GM18873 (cell line): ENCODE data around the gene OAS3.
A peak's percentile ranks its signal among the peaks of the same experiment; 100 is the strongest.
"Not testable (repeated sequence)": the region's sequence is repeated elsewhere in the genome, so short reads cannot be mapped to it uniquely, and the experiment has no call there.

Experiments
- ATAC-seq: cut with Tn5 transposase; IDR thresholded peaks from one replicate; pipeline ENCODE4 v1.9.1; 2021; ENCODE audit warnings: mild to moderate bottlenecking, moderate library complexity, moderate number of reproducible peaks; ENCODE audit not compliant: unreplicated experiment, low FRiP score

Gene OAS3, protein sequence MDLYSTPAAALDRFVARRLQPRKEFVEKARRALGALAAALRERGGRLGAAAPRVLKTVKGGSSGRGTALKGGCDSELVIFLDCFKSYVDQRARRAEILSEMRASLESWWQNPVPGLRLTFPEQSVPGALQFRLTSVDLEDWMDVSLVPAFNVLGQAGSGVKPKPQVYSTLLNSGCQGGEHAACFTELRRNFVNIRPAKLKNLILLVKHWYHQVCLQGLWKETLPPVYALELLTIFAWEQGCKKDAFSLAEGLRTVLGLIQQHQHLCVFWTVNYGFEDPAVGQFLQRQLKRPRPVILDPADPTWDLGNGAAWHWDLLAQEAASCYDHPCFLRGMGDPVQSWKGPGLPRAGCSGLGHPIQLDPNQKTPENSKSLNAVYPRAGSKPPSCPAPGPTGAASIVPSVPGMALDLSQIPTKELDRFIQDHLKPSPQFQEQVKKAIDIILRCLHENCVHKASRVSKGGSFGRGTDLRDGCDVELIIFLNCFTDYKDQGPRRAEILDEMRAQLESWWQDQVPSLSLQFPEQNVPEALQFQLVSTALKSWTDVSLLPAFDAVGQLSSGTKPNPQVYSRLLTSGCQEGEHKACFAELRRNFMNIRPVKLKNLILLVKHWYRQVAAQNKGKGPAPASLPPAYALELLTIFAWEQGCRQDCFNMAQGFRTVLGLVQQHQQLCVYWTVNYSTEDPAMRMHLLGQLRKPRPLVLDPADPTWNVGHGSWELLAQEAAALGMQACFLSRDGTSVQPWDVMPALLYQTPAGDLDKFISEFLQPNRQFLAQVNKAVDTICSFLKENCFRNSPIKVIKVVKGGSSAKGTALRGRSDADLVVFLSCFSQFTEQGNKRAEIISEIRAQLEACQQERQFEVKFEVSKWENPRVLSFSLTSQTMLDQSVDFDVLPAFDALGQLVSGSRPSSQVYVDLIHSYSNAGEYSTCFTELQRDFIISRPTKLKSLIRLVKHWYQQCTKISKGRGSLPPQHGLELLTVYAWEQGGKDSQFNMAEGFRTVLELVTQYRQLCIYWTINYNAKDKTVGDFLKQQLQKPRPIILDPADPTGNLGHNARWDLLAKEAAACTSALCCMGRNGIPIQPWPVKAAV

DNA sequence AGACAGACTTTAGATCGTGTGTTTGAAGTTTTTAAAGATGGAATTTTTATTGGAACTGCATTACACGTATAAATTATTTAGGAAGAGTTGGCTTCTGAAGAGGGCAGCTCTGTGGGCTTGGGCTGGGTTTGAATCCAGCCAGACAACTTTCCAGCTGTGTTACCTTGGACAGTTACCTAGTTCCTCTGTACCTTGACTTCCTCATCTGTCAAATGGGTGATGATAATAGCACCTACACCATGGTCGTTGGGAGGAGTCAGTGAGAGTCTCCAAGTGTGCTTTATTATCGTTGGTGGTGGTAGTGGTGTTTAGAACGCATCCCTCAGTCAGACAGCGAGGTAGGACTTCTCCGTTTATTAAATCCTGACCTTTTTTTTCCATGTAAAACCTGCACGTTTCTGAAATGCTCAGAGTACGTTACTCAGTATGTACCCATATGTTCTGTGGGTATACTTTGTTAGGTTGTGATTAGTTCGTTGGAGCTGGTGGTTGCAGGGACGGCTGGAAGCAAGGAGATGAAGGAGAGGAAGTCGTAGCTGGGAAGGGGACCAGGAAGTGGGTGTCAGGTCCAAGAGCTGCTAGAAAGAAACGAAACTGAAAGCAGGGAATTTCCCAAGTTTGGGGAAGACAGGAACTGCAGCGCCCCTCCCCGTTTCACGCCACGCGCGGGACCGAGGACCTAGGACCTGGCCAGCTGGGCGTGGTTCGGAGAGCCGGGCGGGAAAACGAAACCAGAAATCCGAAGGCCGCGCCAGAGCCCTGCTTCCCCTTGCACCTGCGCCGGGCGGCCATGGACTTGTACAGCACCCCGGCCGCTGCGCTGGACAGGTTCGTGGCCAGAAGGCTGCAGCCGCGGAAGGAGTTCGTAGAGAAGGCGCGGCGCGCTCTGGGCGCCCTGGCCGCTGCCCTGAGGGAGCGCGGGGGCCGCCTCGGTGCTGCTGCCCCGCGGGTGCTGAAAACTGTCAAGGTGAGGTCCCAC, at the start of gene OAS3:
Gene OAS3 (plus strand): TSS at position 734 of the 979 bp plus-strand sequence. CDS start 57 bp downstream, at position 791.
- ATAC-seq: no peak

DNA sequence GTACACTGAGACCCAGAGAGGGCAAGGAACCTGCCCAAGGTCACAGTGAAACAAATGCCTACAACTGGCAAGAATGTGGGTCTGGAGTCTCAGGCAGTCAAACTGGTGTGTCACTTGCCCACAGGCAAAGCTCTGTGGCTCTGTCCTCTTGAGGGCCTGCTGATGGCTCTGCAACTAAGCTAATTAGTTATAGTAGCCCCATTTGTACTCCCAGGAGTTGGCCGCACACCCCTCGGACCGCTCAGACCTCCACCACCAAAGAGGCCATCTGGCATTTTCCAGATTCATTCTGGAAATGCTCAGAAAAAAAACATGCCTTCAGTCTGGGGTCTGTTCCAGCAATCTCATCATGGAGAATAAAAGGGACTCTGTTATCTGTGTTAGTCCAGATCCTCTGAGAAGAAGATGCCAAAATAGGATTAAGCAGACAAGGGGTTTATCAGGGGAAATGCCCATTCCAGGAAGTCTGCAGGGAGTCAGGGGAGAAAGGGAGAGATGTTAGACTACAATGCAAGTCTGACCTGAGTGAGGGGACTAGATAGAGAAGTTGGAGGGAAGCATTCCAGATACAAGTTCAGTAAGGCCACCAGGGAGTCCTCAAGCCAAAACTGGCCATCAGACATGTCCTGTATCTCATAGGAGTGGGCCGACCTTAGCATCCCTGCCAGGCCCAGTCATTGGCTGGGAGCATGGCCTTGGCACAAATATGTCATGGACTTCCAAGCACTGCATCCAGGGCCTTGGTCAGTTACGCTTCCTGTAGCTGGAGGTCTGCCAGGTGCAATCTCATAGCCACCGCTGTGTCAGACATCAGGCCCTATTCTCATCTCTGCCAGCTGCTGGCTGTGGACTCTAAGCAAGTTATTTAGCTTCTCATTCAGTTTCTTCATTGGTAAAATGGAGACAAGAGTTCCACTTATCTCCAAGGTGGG, 46.9 kb upstream of the OAS3 start:
- ATAC-seq: no peak

DNA sequence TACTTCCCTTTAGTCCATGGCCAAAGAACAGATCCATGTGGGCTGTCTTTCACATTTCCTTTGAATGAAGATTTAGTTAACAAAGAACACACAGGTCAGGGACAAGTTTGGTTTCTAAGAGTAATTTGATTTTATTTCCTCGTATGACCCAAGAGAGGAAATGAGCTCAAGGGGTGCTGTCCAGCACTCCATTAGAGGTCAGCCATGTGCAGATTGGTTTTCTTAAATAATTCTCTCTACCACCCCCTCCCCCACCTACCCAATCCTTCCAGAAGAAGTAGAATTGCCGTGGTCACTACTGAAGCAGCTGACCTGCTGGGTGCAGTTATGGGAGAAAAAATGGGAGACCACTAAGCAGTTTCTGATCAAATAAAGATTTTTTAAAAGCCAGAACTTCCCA, 45.4 kb upstream of the OAS3 start:
- ATAC-seq: no peak

DNA sequence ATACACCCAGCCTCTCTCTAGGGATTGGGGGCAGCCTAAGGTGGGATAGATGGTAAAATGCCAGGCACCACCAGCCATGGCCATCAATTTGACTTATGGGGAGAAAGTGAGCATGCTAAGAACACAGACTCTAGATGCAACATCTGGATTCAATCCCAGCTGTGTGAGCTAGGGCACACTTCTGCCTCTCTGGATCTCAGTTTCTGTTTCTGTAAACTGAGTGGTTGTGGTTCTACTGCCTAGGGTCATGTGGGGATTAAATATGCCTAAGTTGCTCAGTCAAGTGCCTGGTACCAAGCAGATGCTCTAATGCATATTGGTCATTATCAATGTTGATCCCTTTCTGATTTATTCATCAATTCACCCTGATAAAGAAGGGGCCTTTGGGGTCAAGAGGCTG, 44.1 kb upstream of the OAS3 start:
- ATAC-seq: no peak

DNA sequence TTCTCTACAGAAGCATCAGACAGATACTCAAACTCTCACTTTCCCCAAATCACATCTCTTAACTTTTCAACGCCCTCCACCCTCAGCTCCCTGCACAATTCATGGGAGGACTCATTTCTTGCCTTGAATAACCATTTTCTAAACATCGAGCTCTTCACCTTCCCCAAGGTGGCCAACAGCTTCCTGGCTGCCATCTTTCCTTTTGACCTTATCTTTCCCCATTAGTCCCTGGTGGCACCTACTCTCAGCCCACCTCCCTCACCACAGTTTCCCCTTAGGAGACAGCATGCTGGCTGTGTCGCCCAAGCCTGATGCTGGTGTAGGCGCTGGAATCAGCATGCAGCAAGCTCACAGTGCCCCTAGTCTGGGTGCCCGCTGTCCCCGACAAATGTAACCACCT, 39.9 kb upstream of the OAS3 start:
- no peak for ATAC-seq

DNA sequence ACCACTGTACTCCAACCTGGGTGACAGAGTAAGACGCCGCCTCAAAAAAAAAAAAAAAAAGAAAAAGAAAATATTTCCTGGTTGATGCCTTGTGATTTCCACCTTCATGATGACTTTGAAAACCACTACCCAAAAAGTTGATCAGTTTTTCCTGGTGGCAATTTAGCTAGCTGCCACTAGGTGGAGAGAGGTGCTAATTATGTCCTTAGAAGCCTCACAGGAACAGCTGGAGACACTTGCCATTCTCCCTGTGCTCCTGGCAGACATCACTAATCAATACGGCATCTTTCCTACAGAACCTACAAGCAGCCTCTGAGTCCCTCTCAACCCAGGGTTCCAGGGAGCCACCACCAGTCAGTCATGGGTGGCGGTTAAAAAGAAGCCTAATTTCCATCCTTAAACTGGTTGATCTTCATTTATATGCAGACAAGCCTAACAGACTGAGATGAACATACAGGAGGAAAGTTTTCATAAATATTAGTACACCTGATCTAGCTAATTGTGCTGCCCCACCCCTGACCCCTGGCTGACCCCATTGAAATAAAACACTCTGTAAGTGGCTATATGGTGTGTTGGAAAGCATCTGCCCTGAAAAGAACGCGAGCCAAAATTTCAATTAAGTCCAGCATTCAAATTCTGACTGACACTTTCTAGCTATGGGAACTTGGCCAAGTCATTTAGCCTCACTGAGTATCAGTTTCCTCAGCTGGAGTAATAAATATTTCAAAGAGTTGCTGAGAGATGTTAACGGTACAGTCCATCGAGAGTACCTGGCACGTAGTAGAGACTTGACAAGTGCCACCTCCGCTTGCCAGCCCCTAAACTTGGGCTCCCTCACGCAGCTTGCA, 37.8 kb upstream of the OAS3 start:
- no peak for ATAC-seq

DNA sequence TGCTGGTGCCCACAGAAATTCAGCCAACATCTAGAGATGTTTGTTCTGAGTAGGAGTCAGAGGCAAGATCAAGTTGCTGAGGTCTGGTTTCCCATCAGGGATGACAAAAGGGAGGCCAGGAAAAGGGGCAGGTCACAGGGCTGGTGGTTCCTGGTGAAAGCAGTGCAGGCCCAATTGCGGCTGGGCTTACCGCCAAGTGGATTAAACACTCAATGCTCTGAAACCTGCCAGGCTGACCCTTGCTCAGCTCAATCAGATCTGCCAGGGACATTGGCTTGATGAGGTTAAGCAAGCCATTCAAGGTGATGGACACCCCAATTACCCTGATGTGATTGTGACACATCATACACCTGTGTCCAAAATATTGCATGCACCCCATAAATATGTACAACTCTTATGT, 37.0 kb upstream of the OAS3 start:
- no peak for ATAC-seq

DNA sequence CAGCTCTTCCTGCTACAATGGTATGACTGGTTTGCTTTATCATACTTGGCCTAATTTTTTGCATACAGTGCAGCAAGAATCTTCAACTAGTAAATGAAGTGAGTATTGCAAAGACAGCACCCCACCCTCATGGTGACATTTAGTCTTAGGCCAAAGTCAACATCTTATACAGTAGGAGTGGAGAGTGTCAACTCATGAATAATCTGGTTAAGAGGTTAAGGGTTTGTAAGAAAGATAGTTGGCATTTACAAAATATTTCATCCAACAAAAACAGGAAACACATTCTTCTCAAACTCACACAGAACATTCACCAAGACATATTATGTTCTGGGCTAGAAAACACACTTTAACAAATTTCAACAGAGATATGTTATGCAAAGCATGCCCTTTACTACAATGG, 33.7 kb upstream of the OAS3 start:
- no peak for ATAC-seq

DNA sequence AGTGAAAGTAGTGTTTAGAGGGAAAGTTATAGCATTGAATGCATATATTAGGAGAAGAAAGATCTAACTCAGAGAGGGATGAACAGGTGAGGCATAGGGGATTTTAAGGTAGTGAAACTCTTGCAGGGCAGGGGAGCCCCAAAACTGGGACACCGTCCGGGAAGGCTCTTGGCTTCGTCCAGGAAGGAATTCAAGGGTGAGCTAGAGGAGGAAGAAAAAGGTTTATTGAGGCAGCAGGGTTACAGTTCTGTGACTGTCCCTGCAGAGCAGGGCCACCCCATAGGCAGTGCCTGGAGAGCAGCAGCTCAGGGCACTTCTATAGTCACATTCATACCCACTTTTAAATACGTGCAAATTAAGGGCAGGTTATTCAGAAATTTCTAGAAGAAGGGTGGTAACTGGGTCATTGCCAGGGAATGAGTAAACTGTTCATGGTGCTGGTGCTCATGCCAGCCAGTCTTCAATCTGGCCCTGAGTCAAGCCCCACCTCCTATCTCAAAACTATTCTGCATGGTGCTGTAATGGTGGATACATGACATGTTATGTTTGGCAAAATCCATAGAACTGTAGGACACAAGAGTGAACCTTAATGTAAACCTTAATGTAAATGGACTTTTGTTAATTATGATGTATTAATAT, 32.7 kb upstream of the OAS3 start:
- no peak for ATAC-seq

DNA sequence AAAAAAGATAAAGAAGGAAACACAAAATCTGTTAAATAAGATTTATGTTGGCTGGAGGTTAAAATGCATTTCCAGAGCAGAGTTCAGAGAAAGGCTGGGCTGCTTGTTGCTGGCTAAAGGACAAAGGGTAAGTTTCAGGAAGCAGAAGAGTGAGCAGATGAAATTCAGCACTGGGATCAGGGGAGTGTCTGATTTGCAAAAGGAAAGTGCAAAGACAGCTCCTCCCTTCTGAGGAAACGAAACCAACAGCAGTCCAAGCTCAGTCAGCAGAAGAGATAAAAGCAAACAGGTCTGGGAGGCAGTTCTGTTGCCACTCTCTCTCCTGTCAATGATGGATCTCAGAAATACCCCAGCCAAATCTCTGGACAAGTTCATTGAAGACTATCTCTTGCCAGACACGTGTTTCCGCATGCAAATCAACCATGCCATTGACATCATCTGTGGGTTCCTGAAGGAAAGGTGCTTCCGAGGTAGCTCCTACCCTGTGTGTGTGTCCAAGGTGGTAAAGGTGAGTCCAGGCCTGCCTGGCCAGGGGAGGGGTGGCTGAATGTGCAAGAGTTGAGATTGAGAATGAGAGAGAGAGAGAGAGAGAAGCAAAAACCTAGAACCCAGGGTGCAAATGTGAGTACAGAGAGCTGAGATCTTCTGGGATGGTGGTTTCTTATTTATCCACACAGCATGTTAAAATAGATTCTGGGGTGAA, 31.4 kb upstream of the OAS3 start, which contains the start of gene OAS1:
Gene OAS1 (plus strand): TSS at position 251 of the 703 bp plus-strand sequence. CDS start 78 bp downstream, at position 329.
- peak; percentile 65 for ATAC-seq

DNA sequence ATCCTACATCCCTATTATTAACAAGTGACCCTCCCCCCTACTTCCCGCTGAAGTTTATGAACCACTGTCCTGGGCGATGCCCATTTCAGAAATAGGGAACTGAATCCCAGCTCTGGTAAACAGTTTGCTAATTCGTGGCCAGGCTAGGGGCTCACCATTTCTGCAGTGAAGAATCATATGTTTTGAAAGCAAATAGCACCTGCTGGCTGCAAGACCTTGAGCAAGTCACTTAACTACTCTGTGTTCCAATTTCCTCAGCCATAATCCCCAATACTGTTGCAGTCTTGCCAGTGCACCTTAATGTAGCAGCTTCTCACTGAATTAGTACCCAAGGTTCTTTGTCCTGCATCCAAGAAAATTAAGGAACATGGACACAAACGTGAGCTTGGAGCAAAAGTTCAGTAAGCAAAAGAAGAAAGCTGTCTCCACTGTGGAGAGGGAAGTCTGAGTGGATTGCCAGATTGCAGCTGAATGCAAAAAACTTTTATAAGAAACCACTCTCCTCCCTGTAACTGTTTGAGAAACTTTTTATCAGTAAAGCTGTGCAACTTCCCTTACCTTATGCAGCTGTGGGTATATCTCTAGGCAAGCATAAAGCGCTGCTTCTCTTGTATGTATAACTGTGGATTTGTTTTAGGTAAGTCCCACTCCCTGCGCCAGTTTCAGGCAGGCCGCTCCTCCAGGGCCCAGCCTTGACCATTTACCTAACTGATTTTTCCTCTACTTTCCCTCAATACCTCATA, 30.7 kb upstream of the OAS3 start:
- ATAC-seq: no peak

DNA sequence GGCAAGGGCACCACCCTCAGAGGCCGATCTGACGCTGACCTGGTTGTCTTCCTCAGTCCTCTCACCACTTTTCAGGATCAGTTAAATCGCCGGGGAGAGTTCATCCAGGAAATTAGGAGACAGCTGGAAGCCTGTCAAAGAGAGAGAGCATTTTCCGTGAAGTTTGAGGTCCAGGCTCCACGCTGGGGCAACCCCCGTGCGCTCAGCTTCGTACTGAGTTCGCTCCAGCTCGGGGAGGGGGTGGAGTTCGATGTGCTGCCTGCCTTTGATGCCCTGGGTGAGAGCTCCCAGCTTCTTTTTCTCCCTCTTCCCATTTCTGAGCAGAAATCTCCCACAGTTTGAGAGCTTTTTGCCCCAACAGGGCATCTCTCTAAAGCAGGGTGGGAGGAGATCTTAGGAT, 29.7 kb upstream of the OAS3 start:
- no peak for ATAC-seq

DNA sequence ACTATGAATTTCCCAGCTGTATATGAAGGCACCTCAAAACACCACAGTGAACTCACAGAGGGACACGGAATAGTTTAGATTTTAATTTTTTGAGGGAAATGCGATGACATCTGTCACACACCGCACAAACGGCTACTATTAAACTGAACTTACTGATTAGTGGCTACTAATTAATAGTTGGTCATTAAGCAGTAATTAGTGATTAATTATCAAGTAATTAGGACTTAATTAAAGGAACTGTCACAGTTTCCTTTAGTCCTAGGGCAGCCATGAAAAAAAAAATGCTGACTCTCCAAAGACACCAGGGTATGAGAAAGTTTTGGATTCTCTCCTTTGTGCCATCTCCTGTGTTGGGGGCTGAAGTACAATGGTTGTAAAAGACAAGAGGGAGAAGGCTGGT, 28.6 kb upstream of the OAS3 start:
- ATAC-seq: no peak

DNA sequence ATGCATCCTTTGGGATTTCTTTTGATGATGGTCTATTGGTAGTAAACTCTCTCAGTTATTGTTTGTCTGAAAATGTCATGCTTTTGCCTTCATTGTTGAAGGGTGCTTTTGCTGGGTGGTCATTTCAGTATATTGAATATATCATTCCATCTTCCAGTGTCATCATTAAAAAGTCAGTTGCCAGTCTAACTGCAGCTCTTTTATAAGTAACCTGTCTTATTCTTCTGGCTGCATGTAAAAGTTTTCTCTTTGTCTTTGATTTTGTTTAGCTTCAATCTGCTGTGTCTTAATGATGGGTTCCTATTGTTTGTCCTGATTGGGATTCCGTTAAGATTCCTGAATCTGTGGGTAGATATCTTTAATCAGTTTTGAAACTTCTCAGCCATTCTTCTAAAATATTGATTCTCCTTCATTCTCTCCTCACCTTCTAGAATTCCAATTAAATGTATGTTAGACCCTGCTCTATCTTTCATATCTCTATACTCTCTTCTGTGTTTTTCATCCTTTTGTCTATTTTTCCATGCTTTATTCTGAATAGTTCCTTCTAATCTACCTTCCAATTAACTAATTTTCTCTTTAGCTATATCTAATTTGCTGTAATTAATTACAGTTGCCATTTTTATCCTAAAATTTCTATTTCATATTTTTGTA, 25.1 kb upstream of the OAS3 start:
- no peak for ATAC-seq

DNA sequence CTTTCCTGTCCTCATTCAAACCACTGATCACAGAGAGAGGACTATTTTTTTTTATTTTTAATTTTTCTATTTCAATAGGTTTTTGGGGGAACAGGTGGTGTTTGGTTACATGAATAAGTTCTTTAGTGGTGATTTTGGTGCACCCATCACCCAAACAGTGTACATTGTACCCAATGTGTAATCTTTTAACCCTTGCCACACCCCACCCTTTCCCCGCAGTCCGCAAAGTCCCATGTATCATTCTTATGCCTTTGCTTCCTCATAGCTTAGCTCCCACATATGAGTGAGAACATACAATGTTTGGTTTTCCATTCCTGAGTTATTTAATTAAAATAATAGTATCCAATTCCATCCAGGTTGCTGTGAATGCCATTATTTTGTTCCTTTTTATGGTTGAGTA, 24.4 kb upstream of the OAS3 start:
- not testable (repeated sequence) for ATAC-seq

DNA sequence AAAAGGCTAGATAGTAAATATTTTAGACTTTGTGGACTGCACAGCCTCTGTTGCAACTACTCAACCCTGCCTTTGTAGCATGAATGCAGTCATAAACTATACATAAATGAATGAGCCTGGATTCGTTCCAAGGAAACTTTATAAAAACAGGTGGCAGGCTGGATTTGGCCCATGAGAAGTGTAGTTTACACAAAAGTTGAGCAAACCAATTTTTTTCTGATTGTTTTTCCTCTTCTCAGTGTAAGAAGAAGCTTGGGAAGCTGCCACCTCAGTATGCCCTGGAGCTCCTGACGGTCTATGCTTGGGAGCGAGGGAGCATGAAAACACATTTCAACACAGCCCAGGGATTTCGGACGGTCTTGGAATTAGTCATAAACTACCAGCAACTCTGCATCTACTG, 22.0 kb upstream of the OAS3 start:
- ATAC-seq: no peak
